DMS153 treated with DMSO at 0.1 percent for 48 hours (cell line): Measurements from ENCODE around the gene CENPC.

Experiments used
- DNase-seq: peaks from one replicate; lab custom pipeline; 2025; ENCODE audit not compliant: unreplicated experiment; lab: John Stamatoyannopoulos, UW

The CENPC gene, protein sequence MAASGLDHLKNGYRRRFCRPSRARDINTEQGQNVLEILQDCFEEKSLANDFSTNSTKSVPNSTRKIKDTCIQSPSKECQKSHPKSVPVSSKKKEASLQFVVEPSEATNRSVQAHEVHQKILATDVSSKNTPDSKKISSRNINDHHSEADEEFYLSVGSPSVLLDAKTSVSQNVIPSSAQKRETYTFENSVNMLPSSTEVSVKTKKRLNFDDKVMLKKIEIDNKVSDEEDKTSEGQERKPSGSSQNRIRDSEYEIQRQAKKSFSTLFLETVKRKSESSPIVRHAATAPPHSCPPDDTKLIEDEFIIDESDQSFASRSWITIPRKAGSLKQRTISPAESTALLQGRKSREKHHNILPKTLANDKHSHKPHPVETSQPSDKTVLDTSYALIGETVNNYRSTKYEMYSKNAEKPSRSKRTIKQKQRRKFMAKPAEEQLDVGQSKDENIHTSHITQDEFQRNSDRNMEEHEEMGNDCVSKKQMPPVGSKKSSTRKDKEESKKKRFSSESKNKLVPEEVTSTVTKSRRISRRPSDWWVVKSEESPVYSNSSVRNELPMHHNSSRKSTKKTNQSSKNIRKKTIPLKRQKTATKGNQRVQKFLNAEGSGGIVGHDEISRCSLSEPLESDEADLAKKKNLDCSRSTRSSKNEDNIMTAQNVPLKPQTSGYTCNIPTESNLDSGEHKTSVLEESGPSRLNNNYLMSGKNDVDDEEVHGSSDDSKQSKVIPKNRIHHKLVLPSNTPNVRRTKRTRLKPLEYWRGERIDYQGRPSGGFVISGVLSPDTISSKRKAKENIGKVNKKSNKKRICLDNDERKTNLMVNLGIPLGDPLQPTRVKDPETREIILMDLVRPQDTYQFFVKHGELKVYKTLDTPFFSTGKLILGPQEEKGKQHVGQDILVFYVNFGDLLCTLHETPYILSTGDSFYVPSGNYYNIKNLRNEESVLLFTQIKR

DNA sequence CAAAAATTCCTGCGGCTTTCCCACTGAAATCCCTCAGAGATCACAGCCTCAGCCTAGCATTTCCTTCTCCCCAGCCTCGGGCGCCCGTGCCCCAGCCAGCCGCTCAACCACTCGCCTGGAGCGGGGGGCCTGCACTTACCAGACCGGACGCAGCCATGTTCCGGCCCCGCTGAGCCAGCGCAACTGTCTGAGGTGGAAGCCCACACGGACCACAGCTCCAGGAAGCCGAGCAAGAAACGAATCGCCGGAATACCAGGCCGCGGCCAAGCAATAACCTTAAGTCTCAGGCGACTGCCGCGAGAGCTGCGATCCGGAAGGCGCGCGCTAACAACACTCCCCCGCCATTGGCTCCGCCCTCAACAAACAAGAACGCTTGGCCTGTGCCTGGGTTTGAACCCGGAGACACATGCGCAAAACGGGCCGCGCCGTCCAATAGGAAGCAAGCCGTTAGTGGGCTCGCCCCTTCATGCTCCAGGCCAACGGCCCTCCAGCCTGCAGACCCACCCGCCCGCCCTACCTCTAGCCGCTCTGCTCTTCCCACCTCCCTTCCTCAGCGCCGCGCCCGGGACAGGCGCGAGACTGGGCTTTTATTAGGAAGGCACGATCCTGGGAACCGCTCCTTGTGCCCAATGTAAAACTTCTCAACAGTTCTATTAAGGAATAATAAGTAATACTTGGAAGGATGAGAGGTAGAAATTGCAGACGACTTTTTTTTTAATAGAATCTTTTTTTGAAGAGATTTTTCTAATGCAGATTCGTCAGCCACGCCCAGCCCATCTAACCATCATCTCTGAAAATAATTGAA, at the start of gene CENPC:
TSS of gene CENPC (minus strand) at position 305 of the 805 bp plus-strand sequence. CDS start at position 157, 148 bp downstream.
- DNase-seq, result peak; percentile 93

DNA sequence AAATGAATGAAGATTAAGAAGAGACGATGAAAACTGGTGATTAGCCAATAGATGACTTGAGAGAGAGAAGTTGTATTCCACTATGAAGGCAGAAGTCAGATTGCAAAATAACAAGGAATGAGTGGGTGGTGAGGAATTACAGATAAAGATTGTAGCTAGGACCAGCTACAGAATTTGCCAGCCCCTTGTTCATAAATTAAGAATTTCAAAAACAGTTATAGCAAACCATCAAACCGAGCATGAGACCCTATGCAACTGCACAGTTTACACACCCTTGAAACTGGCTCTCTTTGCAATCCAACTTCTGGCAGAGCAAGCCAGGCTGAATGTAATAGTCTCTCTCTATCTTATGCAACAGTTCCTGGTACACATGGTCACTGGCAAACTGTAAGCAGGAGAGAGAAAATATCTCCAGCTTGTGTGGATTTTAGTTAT, 48.5 kb upstream of the CENPC start:
- DNase-seq, result no peak

DNA sequence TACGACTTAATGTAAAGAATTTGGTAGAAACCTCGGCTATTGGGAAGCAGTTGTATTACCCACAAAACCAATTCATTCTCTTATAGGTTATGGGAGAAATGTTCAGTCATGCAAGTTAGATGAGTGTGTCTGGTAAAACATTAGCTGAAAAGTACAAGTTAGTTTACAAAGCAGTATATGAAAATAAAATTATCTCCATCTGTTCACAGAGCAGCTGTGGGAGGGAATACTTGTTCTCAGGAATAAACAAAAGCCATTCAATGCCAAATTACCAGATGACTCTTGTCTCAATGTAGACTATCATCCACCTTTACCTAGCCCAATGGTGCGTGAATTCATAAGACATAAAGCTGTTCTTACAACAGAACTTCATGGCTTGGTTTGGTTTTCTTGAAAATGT, 41.9 kb upstream of the CENPC start:
- no peak for DNase-seq

DNA sequence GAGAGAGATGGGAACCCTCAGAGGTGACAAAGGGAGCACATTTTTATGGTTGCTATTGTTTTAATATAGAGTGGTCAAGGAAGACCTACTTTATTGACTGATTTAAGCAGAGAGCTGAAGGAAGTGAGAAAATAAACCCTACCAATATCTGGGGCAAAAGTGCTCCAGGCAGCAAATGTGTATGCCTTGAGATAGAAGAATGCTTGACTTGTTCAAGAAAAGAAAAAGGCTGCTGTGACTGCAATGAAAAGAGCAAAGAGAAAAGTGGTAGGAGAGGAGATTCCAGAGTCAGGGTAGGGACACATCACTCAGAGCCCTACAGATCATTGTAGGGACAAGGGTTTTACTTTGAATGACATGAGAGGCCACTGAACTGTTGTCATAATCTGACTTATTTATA, 39.2 kb upstream of the CENPC start:
- DNase-seq, result no peak

DNA sequence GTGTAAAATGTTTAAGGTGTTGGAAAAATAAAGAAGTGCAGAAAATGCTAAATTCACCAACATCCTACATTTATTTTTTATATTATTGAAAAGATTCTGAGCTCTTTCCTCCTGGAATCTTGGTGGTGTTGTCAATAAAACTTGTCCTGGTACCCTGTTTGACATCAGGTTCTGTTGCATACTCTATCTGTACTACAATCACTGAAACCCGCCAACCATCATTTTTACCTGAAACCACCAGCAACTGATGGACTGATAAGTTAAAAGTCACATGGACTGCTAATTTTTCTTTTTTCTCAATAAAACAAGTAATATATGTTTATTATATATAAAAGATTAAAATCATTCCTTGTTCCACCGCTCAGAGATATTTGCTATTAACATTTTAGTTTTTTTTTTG, 36.6 kb upstream of the CENPC start:
- no peak for DNase-seq

DNA sequence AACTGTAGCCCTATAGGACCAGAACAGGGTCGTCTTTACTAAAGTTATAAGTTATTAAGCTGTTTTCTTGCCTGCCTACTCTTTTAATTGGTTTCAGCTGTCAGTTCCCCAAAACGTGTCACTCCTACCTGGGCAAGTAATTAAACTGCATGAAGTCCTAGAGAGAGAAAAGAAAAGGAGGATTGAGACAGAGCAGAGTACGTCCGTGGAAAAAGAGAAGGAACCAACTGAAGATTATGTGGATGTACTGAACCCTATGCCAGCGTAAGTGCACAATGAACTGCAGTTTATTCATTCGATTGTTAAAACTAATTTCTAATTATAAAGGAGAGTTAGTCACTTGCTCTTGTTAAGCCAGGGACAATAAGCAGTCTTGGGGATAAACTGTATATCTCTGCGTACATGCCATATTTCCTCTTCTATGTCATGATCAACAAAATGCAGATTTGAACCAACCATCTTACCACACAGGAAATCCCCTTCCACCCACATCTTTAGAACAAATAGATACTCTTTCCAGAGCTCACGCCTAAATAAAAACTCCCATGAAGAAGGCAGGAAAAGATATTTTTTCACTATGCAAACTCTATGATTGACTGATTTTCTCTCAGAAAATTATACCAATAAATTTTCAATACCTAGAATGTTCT, 36.0 kb upstream of the CENPC start:
- no peak for DNase-seq

DNA sequence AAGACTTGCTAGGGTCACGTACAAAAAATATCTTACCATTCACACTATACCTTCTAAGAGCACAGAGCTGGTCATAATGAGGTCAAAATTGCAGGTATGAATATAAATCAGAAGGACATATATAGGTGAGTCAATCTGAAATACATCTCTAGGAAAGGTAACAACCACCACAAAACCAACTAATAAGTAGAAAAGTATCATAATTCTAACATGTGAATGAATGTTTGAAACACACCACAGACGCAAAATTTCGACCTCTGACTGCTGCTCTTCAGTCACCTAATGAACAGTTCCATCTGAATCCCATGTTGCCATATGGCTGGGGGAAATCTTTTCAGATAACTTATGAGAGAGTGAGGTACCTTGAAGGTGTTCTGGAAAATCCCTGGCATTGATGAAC, 35.3 kb upstream of the CENPC start:
- DNase-seq, result no peak

DNA sequence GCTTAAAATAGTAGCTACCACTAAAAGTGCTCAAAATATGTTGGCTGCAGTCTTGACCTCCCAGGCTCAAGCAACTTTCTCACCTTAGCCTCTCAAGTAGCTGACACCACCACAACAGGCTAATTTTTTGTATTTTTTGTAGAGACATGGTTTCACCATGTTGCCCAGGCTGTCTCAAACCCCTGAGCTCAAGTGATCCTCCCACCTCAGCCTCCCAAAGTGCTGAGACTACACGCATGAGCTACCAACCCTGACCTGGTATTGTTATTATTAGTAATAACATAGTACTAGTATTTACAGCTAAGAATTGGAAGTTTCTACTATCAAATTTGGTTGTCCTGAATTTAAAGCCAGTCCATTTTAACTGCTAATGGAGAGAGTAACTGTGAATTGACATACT, 31.2 kb upstream of the CENPC start:
- DNase-seq, result no peak

DNA sequence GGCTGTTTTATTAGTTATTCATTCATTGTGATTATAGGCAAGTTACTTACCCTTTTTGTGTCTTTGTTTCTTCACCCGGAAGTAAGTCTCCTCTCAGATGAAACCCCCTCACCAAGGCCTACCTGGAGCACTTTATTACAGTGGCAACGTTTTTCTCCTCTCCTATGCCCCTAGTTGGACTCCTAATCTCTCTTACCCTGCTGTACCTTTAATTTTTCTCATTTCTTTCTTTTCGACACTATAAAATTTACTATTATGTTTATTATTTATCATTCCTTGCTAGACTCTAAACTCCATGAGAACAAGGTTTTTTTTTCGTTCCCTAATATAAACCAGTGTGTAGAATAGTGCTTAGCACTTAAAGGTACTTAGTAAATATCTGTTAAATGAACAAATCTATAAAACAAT, 30.8 kb upstream of the CENPC start:
- no peak for DNase-seq

DNA sequence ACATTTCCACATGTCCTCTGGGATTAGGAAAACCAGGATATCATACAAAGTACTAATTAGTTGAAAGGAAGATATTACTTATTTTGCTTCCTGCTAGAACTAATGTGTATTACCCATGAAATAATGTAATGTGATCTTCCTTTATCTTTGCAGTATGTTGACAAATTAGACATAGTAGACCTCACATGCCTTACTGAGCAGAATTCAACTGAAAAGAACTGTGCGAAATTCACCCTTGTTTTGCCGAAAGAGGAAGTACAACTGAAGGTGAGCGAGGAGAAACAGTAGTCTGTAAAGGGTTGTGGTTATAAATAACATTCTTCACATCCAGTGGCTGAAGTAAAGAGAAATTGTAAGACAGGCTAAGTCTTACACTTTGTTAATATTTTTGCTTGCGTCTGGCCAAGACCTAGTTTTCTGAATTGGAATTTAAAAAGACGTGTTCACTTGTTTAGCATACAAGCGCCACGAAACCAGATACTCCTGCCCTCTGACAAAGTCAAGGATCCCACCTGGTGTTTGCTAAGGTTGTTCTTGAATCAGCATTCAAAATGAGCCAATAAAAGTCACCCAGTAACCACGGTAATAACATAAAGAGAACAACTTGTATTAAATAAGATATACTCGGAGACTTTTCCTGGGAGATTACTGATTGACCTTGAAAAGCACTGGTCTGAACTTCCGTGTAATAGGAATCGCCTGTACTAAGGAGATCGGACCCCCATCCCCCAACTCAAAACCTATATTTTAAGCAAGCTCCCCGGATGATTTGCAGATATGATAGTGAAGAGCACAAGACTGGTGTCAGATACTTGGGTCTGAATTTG, 30.1 kb upstream of the CENPC start:
- DNase-seq, result peak; percentile 86

DNA sequence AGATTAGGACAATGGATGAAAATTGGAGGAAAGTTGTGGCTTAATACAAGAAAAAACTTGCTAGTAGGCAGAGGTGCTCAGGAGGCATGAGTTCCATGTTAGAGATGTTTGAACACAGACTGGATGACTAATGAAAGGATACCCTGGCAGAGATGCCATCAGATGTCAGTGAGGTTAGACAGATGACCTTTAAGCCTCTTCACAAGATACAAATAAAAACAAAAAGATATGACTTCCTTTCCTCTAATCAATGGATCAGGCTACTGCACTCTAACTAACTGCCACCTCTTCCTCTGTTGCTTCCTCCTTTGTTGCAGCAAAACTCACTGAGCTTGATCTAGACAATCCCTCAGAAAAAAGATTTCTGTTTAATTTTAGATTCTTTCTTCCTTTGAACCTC, 27.9 kb upstream of the CENPC start:
- DNase-seq, result no peak

DNA sequence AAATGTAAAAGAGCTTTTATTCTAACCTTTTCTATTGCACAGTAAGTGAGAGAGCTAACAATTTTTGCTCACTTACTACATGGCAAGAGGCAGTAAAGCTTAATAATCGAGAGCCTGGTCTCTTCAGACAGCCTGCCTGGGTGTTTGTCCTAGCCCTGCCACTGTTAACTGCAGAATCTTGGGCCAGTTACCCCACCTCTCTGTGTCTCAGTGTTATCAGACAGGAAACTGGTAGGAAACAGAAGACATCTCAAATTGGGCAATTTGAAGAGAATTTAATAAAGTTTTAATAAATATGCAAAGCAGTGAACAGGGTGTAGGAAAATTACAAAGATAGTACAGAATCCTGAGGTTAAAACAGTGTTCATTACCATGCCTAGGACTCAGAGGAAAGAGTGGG, 26.7 kb upstream of the CENPC start:
- no peak for DNase-seq

DNA sequence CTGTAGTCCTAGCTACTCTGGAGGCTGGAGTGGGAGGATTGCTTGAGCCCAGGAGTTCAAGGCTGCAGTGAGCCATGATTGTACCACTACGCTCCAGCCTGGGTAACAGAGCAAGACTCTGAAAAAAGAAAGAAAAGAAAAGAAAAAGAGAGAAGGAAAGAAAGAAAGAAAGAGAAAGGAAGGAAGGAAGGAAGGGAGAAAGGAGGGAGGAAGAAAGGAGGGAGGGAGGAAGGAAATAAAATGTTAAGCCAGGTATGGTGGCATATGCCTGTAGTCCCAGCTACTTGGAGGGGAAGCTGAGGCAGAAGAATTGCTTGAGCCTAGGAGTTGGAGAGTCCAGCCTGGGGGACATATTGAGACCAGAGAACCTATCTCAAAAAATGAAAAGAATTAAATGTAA, 25.2 kb upstream of the CENPC start:
- DNase-seq, result no peak

DNA sequence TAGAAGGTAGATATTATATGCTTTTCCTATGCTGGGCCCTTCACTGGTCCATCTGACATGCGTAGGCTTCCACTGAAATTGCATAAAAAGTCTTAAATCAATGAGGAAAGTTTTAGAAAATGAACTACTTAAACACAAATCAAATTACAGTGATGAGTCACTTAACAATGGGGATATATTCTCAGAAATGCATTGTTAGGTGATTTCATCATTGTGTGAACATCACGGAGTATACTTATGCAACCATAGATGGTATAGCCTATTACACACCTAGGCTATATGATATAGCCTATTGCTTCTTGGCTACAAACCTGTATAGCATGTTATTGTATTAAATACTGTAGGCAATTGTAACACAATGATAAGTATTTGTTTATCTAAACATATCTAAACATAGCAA, 23.5 kb upstream of the CENPC start:
- DNase-seq, result no peak

DNA sequence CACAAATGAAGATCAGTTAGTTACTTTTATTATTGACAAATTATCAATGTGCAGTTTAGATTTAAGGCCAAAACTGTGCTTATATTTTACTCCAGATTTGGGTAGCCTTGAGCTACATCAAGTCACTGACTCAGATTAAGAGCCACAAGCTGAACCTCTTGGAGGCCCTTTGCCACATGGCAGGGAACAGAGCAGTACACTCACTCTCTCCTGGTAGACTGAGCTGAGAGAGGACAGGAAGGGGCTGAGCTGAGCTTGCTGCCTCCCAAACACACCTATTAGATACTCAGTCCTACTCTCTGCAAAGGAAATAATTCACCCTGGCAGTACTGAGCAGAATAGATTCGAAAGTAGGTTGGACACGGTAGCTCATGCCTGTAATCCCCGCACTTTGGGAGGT, 21.0 kb upstream of the CENPC start:
- DNase-seq, result no peak

DNA sequence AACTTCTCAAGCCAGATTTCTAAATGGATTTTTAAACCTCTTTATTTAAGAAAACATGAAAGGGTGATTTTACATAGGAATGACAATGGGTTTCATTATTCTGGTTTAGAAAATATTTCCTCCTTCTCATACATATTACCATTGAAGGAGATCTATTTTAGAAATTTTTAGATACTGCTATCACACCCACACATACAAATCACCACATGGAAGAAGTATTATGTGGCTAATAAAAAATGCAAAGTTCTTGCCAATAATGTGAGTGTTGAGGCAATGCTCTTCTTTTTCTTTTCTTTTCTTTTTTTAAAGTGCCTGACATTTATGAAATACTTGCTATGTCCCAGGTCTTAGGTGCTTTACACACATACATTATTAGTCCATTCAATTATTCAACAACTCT, 20.0 kb upstream of the CENPC start:
- DNase-seq, result no peak

DNA sequence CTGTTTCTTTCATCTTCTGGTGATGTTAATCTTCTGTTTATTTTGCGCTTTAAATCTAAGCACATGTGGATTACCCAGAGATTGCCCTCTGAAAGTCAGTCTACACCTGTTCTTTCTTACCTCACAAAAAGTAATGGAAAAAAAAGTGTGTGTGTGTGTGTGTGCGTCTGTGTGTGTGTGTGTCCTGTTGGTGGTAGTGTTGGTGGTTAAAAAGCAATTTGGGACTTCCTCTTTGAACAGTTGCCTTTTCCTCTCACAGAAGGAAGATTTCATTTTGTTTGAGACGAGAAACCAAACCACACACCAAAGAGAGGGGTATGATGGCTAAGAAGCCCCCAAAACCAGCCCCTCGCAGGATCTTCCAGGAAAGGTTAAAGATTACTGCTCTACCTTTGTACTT, 13.2 kb upstream of the CENPC start, which contains the start of gene STAP1:
TSS of gene STAP1 (plus strand) at position 235 of the 400 bp plus-strand sequence. CDS start at position 318, 83 bp downstream.
- no peak for DNase-seq

DNA sequence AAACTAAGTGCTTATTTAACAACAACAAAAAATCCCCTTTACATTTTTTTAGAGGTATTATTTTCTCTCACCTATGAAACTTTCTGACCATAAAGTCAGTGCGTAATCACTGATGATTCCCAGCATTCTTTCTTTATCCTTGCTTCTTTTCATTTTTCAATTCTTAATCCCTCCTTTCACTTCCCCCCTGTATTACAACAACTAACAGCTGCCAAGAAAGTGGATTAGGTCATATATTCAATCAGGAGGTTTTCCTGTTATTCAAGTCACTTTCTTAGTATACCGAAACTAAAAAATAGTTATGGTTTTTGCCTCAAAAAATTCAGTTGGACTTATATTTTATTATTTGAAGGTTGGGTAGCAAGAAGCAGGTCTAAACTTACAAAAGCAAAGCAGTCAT, 11.1 kb upstream of the CENPC start:
- DNase-seq, result no peak

DNA sequence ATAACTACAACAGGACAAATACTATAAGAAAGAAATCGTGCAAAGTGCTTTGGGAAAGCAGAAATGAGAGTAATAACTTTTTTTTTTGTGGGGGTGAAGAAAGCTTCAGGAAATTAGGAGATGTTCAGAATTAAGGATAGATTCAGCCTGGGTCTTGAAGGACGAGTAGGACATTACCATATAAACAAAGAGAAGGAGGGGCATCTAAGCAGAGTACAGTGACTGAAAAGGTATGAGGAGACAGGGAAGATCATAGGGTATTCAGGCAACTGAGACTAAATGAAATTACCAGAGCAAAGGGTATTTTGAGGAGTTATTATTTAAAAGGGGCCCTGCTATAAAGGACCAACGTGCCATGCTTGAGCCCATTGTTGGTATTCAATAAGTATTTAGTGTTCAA, 10.1 kb upstream of the CENPC start:
- no peak for DNase-seq

DNA sequence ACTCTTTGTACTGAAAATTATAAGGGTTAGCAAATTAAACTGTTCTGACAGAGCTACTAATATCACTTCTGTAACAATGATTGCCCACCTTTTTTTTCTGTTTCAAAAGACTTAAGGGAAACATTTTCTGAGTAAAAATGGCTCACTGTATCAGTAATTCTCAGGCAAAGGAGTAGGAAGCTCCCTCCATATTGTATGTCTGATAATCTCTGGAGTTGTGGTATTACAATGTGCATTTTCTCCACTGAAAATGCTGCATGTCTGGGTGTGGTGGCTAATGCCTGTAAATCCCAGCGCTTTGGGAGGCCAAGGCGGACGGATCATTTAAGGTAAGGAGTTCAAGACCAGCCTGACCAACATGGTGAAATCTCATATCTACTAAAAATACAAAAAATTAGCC, 8.8 kb upstream of the CENPC start:
- DNase-seq, result no peak
